GM12874 (cell line): Measurements from ENCODE around the gene TRPM3.

Source experiments
- TF ChIP-seq, protein P1 (sequence below): IDR thresholded peaks from 2 replicates; pipeline ENCODE4 v1.5.1; 2011; ENCODE audit warnings: low read depth, mild to moderate bottlenecking, control low read depth, low read length, moderate library complexity; ENCODE audit not compliant: insufficient read depth

TRPM3 gene

DNA sequence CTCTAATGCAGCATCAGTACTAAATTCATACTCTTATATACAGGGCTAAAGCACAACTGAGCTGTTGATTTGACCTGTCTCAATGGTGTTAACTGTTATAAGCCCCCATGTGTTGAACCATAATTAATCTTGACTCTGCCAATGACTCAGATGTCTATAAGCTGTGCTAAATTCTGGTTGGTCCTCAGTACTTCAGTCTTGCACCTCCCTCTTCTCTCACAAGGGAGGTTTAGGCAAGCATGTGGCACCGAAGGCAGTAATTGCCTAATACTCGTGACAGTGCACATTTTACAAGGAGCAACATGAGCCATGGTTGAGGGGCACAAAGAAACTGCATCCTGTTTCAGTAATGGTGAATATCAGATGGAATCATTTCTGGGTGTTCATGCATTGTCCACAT is 255.9 kb downstream of the TRPM3 start:
- TF ChIP-seq, protein P1, sequence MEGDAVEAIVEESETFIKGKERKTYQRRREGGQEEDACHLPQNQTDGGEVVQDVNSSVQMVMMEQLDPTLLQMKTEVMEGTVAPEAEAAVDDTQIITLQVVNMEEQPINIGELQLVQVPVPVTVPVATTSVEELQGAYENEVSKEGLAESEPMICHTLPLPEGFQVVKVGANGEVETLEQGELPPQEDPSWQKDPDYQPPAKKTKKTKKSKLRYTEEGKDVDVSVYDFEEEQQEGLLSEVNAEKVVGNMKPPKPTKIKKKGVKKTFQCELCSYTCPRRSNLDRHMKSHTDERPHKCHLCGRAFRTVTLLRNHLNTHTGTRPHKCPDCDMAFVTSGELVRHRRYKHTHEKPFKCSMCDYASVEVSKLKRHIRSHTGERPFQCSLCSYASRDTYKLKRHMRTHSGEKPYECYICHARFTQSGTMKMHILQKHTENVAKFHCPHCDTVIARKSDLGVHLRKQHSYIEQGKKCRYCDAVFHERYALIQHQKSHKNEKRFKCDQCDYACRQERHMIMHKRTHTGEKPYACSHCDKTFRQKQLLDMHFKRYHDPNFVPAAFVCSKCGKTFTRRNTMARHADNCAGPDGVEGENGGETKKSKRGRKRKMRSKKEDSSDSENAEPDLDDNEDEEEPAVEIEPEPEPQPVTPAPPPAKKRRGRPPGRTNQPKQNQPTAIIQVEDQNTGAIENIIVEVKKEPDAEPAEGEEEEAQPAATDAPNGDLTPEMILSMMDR = no peak

DNA sequence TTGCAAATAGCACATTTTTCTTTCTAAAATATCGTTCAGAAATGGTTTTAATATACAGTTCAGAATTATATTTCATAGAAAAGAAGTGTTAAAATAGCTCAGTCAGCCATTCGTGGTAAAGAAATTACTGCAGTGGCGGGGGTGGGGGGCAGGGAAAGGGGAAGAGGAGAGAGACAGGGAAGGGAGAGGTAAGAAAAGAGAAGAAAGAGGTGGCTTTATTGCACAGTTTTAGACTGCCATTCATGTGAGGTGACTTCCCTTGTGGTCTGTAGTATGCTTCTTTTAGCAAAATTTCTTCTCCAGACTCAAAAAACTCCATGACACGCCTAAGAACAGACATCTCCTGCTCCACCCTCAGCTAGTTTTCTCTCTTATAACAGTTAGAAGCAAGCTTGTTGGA is 259.6 kb downstream of the TRPM3 start:
- TF ChIP-seq, protein P1 = no peak

DNA sequence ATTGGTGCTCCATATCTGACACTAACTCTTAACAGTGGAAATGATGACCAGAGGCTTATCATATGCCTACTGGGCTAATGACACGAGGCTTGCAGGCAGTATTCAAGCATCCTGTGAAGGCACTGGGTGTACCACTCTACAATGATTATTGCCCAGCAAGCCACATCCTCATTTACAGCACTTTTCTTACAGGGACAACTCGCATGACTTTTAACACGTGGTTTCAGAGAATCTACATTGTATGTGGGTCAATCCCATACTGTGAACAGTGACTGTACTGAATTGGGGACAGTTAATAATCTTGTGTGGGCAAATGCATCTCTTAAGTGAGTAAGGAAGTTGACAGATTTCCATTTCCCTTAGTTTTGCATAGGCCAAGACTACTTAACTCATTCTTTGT is 260.0 kb downstream of the TRPM3 start:
- TF ChIP-seq, protein P1 = no peak

DNA sequence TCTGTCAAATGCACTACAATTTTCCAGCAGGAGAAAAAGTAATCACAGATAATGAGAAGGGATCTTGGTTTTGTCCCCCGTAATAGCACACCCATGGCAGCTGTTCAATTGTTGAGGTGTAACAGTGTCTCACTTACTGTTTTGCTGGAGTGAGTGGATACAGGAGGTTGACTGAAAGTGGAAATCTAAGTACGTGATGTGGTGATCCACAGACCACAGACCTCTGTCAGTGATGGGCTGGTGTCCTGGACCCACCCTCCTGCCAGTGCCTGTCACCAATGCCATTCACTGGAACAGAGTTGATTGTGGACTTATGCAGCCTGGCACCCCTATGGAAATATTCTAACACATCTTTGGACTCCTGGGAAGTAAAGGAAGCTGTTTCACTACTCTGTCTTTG is 261.7 kb downstream of the TRPM3 start:
- TF ChIP-seq, protein P1 = no peak

DNA sequence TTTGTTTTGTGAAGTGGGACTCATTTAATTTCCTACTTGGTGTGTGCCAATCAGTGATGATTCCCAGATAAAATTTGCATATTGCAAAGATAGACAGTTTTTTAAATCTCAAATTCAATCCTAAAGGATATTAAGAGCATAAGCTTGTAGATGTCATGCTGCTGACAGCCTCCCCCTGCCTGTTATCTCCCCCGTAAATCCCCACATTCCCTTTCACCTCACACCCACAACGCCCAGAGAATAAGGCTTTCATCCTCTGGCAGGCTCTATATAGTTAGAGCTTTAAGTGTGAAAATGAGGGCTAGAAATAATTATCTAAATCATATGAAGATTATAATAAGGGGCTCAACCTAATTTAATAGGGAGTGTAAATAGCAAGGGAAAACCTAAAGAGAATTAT is 265.0 kb downstream of the TRPM3 start:
- TF ChIP-seq, protein P1 = no peak

DNA sequence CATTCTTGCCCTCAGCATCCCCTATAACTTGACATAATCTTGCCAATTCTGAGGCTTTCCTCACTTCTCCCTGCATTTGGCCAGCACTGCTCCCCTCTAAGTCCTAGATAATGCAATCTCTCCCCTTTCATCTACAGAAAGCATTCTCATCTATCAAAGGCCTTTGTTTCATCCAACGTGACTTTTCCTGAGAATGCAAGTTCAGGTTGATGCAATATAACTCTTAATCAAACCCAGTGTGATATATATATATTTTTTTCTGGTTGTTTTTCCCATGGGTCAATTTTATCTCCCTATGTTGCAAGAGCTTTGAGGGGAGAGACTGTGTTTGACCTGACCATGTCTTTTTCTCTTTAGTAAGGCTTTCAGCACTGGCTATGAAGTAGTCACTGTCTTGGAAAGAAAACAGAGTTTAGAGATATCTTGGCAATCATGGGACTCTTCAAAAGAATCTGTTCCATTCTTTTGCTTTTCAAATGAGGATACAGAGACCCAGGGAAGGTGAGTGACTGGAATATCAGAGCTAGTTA is 268.6 kb downstream of the TRPM3 start:
- TF ChIP-seq, protein P1 = no peak

DNA sequence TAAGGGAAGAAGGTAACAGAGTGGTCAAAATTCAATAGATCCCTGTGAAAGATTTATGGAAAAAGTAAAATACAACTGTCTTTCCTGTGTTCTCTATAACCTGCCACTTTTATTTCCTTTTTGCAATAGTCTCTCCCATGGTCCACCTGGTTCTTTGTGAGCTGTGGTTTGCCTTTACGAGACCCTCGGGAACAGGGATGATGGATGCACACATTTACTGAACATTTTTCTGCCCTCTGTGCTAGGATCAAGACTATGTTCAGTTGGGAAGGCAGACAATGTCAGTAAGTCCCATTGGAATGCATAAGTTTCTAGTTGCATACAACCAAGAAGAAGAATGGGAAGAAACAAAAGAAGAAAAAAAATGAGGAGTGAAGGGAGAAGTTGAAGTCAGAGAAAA is 281.2 kb downstream of the TRPM3 start:
- TF ChIP-seq, protein P1 = no peak
